GM21528 (cell line): Measurements from ENCODE around the gene HEYL.

Source experiments
- ATAC-seq: cut with Tn5 transposase; IDR thresholded peaks from one replicate; pipeline ENCODE4 v1.9.1; 2021; ENCODE audit warnings: mild to moderate bottlenecking, moderate library complexity; ENCODE audit not compliant: unreplicated experiment, low FRiP score

HEYL gene

DNA sequence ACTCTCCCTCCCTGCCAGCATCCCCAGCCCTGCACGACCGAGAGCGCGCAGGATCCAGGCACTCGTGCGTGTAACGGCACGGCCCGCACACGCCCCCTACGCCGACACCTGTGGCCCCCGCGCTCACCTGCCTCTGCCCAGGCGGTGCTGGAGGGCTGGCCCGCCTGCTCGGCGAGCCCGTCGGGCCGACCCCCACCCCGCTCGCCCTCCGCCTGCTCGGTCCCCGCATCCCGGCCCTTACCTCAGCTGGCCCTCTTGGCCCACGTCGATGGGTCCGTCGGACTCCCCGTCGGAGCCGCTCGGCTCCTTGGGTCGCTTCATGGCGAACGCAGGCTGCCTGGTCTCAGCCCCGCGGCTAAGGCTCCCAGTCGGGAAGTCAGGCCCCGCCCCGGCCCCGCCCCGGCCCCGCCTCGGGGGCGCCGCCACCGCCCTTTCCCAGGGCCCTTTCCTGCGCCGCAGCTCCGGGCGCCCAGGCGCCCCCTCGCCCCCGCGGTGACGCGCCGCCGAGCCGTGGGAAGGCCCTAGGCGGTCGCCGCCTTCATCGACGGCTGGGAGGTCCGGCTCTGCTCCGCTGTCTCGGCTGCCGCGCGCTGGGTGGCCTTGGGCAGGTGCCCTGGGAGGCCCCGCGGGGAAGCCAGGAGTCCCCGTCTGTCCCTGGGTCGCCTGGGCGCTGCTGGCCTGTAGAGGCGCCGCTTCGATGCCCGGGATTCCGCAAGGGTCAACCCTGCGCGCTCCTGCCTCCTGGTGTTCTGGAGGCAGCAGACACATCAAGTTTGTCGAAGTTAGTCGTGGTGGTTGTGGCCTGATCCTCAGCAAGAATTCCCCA lies at the start of gene HEYL:
TSS of gene HEYL (minus strand) at position 339 of the 826 bp plus-strand sequence. CDS start at position 321, 18 bp downstream.
- no peak for ATAC-seq

DNA sequence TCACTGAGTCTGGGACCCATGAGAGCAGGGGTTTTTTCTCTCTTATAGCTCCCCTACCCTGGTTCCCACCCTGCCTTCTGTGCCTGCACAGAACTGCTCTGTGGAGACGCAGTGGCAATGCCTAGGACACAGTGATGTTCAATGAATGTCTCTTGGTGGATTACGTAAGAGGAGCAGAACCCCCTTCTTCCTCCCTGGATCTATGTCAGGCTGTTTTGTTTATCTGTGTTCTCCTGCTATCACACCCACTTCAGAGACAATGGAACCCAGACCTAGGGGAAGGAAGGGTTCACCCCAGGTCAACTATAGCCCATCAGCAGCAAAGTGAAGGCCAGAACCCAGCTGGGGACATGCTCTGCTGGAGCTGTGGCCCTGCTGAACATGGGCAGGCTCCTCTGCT lies 49.8 kb upstream of the HEYL start:
- no peak for ATAC-seq

DNA sequence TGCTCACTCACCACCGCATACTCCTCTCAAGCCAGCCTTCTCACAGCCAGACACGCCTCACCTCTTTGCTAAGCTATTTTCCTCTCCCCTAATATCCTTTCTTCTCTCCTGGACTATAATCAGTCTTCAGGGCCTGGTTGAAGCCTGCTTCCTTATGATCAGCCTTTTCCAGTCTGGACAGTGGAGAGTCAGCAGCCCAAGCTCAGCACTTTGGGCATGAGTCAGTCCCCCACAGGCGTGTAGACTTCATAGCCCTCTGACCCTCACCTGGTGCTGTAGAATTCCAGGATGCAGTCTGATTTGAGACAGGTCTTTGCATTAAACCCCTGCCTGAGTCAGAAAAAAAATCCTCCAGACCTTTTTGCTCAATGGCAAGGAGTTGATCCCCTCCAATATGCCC lies 49.3 kb upstream of the HEYL start:
- ATAC-seq = no peak

DNA sequence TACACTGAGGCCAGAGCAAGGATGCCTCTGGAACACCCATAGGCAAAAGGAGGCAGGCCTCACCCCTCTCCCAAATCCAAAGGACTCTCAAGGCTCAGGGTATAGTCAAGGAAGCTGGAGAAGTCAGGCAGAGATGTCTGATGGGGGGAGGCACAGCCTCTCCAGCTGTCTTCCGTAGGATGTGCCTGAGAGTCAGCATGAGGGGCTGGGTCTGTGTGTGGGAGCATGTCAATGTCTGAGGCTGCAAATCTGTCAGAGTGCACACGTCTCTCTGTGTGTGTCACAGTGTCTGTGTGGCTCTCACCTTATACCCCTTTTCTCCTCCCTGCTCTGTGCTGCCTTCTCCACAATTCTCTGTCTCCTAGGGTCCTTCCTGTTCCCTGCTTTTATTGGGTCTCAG lies 47.8 kb upstream of the HEYL start:
- no peak for ATAC-seq

DNA sequence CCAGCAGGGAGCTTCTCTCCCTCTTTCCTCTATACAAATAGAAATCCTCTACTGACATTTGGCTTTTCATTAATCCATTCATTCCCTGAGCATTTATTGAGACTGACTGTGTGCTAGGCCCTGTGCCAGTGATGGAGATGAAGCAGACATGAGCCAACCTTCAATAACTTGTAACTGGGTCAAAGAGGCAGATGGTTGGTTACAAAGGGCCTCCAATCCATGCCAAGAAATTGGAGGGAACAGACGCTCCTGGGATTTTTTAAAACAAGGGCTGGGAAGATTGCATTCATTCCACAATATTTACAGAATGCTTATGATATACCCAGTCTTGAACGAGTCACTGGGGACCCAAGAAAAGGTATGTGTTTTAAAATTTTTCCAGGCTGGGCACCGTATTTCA lies 45.6 kb upstream of the HEYL start:
- ATAC-seq = no peak

DNA sequence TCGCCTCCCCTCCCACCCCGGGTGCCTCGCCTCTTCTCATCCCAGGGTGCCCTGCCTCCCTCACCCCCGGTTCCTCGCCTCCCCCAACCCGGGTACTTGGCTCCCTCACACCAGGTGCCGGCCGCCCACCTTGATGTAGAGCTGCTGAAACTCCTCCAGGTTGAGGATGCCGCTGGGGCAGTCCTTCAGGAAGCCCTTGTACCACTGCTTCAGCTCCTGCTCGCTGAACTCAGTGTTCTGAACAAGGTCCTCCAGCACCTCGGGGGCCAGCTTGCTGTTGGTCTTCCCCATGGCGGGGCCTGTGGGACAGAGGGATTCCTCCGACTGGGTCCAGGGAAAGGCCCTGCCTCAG lies 44.8 kb upstream of the HEYL start:
- no peak for ATAC-seq

DNA sequence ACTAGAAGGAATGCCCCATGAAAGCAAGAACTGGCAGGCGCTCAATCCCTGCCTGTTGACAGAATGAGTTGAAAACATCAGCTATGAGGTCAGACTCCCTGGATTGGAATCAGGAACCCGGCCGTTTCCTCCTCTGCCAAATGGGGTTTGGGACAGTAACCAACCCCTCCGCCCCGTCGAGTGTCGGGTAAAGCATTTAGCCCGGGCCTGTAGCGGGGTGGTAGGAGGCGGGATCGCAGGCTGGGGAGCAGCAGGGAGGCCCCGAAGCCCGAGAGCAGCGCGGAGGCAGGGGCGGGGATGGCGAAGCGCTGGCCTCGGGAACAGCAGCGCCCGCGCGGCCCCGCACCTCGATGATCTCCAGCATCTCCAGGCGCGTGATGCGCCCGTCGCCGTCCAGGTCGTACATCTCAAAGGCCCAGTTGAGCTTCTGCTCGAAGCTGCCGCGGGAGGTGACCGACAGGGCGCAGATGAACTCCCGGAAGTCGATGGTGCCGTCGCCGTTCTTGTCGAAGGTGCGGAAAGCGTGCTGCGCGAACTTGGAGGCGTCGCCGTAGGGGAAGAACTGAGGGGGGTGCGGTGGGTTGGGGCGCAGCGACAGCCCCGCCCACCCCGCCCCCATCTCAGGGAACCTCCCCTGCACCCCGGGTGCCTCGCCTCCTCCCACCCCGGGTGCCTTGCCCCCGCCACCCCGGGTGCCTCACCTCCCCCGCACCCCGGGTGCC lies 44.3 kb upstream of the HEYL start:
- no peak for ATAC-seq

DNA sequence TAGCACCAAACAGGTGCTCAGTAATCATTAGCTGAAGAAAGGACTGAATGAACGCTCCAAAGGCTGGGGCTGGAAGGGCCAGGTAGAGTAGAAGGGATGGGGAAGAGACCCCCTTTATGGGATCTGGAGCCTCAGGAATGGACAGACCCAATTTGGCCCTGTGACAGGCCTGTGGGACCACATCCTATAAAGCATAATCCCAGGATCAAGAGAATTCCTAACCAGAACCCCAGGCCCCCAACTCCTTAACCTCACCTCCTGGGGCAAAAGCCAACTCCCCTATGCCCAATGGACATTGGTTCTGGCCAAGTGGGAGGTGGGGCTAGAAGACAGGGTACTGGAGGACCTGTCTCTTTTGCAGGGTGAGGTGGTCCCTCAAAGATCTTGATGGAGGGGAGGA lies 42.6 kb upstream of the HEYL start:
- ATAC-seq = no peak

DNA sequence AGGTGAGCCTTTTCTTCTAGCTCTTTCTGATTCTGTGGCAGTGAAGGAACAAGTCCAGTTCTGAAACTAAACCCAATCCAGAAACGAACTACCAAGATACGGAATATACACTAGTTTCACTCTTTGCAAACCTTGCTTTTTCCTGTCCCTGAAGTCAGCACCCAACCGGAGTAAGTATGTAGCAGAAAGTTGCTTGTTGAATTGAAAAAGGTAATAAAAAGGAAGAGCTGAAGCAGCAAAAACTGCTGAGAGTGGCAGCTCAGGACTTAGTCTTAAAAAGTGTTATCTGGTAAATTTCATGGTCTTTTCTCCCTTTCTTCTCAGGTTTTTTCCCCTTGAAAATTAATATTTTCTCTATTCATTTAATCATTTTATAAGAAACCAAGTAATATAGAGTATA lies 41.9 kb upstream of the HEYL start:
- ATAC-seq = no peak

DNA sequence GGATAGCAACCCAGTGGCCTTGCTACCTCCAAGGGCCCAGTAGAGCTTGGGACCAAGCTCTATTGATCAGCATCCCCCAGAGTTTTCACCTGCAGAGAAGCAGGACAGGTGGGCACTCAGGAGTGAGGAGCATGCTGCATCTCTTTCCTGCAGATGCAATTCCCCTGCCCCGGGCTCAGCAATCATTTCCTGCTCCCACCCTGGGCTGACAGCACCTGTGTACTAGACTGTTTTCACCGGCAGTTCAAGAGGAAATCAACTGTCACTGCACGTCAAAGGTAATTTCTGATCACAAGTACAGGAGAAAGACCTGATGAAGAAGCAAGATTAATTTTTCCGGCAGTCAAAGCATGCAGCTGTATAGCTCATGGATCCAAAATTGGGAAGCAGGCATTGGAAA lies 41.3 kb upstream of the HEYL start:
- no peak for ATAC-seq

DNA sequence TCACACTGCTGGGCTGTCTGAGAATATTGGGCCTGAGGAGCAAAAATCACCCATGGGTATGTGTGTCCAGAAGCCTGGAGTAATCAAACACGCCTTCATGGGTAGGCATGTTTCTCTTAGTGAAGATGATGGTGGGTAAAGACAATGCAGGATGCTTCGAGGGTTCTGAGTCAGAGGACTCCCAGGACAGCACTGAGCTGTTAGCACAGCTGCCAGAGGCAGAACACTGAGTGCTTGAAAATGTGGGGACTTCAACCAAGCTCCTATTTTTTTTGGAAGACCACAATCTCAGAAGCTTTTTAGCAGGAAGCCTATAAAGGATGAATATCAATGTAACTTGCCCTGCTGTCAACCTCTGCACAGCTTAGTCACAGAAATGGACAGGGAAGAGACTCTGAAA lies 40.4 kb upstream of the HEYL start:
- ATAC-seq = no peak

DNA sequence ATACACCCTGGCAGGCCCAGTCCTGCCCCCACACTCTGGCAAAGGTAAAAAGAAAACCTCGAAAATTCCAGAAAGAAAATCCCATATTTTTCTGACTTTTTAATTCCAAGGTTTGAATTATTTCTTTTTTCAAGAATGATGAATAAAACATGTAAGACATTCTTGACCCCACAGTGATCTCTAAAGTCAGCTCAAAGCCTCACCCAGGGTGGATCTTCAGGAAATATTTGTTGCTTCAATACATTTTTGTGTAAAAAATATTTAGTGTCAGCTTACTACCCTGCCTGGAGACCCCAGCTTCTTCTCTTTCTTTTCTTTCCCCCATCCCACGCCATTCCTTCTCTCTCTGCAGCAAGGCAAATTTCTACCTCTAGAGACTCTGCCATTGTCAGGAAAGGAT lies 39.4 kb upstream of the HEYL start:
- ATAC-seq = no peak

DNA sequence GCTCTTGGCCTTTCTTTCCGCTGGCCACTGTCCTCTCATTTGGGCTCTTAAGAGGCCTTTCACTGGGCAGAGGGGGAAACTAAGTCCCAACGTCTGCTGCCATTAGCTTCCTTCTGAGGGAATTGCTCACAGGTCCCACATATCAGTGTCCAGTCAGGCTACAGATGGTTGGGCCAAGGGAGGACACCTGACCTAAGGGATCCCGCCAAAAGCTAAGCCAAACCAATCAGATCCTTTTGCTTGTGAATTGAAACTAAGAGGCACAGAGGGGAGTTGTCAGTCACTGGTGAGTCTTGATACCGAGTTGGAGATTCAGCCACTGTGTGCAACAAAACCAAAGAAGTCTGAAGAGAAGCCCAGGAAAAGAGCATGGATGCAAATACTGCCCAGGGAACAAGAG lies 38.2 kb upstream of the HEYL start:
- no peak for ATAC-seq

DNA sequence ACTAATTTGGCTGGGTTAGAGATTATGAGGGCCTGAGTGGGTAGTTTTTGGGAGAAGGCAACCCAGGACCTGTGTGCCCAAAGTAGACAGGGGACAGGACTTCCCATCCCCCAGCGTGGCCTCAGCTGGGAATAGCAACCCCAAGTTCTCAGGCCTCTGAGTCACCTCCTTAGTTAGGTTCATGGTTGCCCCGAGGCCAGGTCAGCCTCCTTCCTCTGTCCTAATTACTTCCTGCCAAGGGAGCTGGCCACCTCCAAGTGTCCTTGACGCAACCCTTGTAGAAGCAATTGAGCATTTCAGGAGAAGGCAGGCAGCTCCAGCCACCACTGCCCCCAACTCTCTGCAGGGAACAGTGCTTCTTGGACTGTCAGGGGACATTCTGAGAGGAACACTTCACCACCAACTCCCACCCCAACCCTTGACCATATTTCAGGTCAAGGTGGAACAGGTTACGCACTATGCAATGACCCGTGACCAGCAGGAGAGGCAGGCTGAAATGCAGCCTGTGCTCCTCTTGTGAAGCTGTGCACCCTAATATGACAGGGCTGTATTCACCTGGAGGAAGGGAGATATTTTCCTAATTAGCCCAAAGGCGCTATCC lies 37.6 kb upstream of the HEYL start:
- ATAC-seq = no peak

DNA sequence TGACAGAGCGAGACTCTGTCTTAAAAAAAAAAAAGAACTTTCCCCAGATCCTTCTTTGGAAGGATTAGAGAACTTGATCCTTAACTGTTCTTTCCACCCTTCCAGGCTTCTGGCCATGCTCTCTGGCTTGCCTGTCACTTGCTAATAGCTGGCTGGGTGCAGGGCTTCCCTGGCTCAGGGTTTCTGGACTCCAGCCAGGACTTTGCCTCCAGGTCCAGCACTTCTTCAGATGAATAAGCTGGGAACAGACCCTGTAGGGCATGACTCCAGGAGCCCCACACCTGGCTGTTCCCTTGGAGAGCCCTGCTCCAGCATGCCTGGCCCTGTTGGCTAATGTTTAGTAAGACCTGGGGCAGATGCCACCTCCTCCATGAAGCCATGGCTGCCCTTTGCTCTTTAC lies 35.8 kb upstream of the HEYL start:
- ATAC-seq = no peak

DNA sequence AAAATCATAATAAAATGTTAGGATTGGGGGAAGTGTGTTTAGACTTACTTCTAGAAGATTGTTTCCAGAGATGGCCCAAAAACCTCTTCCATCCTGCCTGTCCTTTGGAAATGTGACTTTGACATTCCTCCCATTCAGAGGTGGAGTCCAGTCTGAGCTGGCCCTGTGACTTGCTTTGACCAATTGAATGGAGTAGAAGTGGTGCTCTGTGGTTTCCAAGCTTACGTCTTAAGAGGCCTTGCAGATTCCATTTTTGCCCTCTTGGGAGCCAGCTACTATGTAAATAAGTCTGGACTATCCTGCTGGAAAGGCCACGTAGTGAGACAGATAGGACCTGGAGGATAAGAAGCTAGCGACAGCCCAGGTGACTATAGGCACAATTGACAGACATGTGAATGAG lies 33.8 kb upstream of the HEYL start:
- ATAC-seq = no peak

DNA sequence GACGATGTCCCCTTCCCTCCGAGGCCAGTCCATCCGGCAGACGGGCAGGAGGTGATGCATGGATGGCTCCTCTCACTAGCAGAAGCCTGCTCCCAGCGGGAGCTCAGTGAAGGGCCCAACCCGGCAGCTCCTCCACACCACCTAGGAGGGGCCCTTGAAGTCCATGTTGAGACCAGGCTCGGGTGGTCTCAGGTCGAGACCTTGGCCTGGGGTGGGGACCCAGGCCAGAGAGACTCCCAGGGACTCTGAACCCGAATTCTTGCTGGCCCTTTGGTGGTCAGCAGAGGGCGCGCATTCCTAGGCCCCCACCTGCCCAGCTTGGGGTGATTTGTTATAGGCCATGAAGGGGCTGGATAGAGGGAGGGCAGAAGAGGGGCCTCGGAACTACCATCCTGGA lies 33.1 kb upstream of the HEYL start:
- no peak for ATAC-seq

DNA sequence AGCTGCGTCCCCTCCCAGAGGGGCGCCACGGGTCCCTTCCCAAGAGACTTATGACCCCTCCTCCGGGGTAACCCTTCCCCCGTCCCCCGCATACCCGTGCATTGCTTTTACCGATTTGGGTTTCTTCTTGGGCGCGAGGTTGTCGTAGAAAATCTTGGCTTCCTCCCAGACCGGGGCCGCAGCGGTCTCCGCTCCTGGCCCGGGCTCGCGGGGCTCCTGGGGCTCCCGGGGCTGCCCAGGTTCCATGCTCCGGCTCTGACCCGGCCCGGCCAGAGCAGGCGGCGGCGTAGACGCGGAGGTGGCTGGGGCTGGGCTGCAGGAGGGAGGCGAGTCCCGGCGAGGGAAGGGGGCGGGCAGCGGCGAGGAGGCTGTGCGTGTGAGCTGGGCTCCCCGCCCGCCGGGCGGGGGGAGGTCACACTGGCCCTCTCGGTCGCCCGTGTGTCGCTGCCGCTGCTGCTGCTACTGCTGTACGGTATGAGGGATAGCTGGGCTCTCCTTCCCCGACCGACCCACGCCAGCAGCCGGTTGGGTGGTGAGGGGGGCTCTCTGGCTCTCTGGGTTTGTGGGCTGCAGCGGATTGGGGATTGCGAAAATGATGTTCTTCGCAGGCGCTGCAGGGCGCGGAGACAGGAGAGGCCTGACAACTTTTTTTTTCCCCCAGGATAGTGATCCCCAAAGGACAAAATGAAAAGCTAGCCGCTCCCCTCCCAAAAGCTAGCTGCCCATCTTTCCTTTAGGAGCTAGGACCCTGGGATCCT lies 32.5 kb upstream of the HEYL start, which contains the start of gene NT5C1A:
TSS of gene NT5C1A (minus strand) at position 315 of the 758 bp plus-strand sequence. CDS start at position 246, 69 bp downstream.
- ATAC-seq = no peak

DNA sequence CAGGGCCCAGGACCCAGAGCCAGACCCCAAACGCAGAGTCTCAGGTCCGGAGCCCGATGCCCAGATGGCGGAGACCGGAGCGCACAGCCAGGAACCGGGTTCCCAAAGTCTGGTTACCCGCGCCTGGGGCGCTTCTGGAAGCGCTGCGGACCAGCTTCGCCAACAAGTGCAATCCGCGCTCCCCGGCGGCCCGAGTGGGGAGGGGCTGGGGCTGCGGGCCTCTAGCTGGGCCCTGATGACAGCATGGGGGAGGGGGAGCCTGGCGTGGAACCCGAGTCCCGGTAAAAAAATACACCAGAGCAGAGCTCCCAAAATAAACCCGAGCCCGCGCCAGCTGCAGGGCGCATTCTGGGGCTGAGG lies 32.0 kb upstream of the HEYL start:
- ATAC-seq = no peak

DNA sequence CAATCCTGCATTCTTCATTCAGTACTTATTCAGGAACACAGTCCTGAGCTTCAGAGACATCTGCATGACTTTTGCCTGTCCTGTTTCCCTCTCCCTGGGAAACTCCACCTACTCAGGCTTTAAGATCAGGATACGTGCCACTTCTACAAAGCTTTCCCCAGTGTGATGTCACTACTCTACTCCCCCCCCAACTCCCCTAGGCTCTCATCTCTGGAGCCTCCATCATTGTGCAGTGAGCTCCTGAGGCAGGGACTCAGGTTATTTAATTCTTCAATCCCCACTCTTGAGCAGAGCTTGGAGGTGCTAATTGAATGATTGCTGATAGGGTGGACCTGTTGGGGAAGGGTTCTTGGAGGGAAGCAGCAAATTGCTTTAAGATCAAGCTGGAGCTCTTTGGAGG lies 31.2 kb upstream of the HEYL start:
- no peak for ATAC-seq

DNA sequence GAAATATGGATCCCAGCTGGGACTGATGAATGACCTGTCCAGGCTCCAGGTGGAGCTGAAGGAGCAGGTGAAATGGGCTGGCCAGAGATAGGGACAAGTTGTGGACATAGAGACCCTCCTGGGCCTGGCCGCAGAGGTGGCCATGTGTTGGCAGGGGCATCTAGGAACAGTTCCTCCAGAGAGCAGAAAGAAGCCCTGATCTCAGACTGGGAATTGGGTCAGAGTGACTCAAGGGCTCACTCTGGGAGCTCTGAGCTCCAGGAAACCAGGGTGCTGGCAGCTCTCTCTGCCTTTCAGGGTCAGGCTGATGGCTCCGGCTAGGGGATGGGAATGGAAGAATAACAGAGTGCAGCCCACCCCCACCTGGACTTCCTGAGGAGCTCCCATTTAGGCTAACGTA lies 29.5 kb upstream of the HEYL start:
- no peak for ATAC-seq
